ENCODE results near the gene PDHB. TPM values are rescaled to one million over a fixed set of nuclear protein-coding genes. Genes with fewer than 3 reads are reported as not detected.

PDHB gene
- total and polyA plus RNA-seq, 9 donors: 24.4 to 98.4 (median 36.4) TPM

DNA sequence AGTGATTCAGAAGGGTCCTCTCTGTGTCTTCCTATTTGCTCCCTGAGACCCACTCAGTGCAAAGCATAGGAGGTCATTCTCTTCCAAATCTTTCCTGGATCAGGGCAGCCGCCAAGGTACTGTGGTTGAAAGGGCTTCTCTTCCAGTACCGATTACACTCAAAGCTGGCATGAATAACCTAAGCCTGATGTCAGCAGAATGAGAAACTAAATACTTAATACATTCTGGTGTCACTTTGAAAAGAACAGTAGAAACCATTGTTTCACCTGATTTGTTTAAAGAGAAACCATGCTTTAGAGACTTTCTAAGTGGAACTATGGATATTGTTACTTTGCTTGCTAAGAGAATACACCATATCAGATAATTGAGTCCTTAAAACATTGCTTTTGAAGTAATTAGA, 50.2 kb downstream of the PDHB start:
- no peak for DNase-seq
- no peaks in the 10 kb centered on the region for H3K36me3 ChIP-seq
- no peak overlapping the region for H3K4me3 ChIP-seq
- intact Hi-C loops (cut with DNase I): no loop called here
- H3K27ac ChIP-seq: no peak overlapping the region
- TF ChIP-seq CTCF (IDR thresholded peaks at IDR 0.05) (no peak), EP300 (IDR thresholded peaks at IDR 0.05) (no peak), POLR2A (IDR thresholded peaks at IDR 0.05) (no peak)
- no peaks in the 10 kb centered on the region for H3K27me3 ChIP-seq
- 56 to 72% (median 69%) methylated on average over 2 of the region's 2 CpGs for WGBS, 3 donors
- H3K9me3 ChIP-seq: no peaks in the 10 kb centered on the region
- H3K4me1 ChIP-seq (ENCODE audit: insufficient read depth): peaks cover 6% of the 10 kb centered on the region

GRCh38 chr3:58379351-58380073, 54.1 kb downstream of the PDHB start:
- intact Hi-C loops (cut with DNase I): no loop called here
- Histone ChIP-seq H3K9me3 (no peaks in the 10 kb centered on the region), H3K36me3 (no peaks in the 10 kb centered on the region), H3K27me3 (no peaks in the 10 kb centered on the region), H3K4me1 (ENCODE audit: insufficient read depth) (peaks cover 2% of the 10 kb centered on the region), H3K27ac (no peak overlapping the region), H3K4me3 (no peak overlapping the region)
- WGBS, 3 donors: 86 to 91% (median 89%) methylated on average over 4 of the region's 4 CpGs
- no peak for TF ChIP-seq EP300 (IDR thresholded peaks at IDR 0.05)
- no peak for TF ChIP-seq POLR2A (IDR thresholded peaks at IDR 0.05)
- no peak for TF ChIP-seq CTCF (IDR thresholded peaks at IDR 0.05)
- no peak for DNase-seq

DNA sequence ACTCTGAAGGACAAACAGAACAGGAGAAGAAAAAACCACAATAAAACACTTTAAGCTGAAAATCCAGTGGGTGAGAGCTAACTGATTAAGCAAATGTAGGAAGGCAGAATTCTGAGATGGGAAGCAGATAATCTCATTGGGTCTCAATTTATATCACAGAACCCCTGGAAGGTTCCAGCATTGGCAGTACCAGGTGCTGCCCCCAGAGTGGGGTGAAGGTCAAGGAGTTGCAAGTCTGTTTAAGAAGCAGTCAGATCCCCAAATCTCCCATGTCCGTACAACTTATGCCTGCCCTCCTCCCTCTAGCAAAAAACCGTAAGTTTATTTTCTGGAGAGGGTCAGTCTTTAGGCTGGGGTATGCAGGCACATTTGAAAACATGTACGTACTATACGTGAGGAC, 55.9 kb downstream of the PDHB start:
- 26 to 52% (median 44%) methylated on average over 4 of the region's 4 CpGs for WGBS, 3 donors
- no peak for DNase-seq
- no peak overlapping the region for H3K4me3 ChIP-seq
- no peaks in the 10 kb centered on the region for H3K27me3 ChIP-seq
- H3K9me3 ChIP-seq: no peaks in the 10 kb centered on the region
- intact Hi-C loops (cut with DNase I): no loop called here
- peaks cover 2% of the 10 kb centered on the region for H3K4me1 ChIP-seq (ENCODE audit: insufficient read depth)
- H3K27ac ChIP-seq: peak overlapping the region in 1 of 2 donors; percentile 6
- H3K36me3 ChIP-seq: no peaks in the 10 kb centered on the region
- TF ChIP-seq POLR2A (IDR thresholded peaks at IDR 0.05) (no peak), CTCF (IDR thresholded peaks at IDR 0.05) (no peak), EP300 (IDR thresholded peaks at IDR 0.05) (no peak)

Other genes with a start within 250 kb of the PDHB start
- gene DNASE1L3, start 222.9 kb downstream of the PDHB start, total RNA-seq: 1 to 10 TPM in 1 of 7 donors, under 1 TPM in 4, not detected in 2; 0.48 to 1.8 (median 0.65) TPM
- 10 to 100 TPM in 1 of 2 donors, under 1 TPM in 1; 0.61 to 10.3 TPM for gene DNASE1L3, start 222.9 kb downstream of the PDHB start, polyA plus RNA-seq
- 10 to 100 TPM in 4 of 7 donors, 1 to 10 TPM in 3; 8.2 to 11.3 (median 10.5) TPM for gene ABHD6, start 196.0 kb downstream of the PDHB start, total RNA-seq
- gene ABHD6, start 196.0 kb downstream of the PDHB start, polyA plus RNA-seq: 10 to 100 TPM in 1 of 2 donors, 1 to 10 TPM in 1; 4.8 to 36.6 TPM
- gene RPP14, start 127.6 kb downstream of the PDHB start, total RNA-seq: 10 to 100 TPM in 5 of 7 donors, 1 to 10 TPM in 2; 7.9 to 16.2 (median 15.0) TPM
- 10 to 100 TPM; 11.8 to 18.8 TPM for gene RPP14, start 127.6 kb downstream of the PDHB start, polyA plus RNA-seq
- gene HTD2, start 127.3 kb downstream of the PDHB start, total RNA-seq: 10 to 100 TPM in 2 of 7 donors, 1 to 10 TPM in 5; 7.3 to 12.0 (median 9.1) TPM
- gene HTD2, start 127.3 kb downstream of the PDHB start, polyA plus RNA-seq: 10 to 100 TPM in 1 of 2 donors, 1 to 10 TPM in 1; 9.2 to 11.3 TPM
- gene PXK, start 100.9 kb downstream of the PDHB start, total RNA-seq: 10 to 100 TPM; 21.6 to 36.6 (median 25.9) TPM
- gene PXK, start 100.9 kb downstream of the PDHB start, polyA plus RNA-seq: 10 to 100 TPM; 17.2 to 42.0 TPM
- gene KCTD6, start 58.3 kb upstream of the PDHB start, total RNA-seq: 10 to 100 TPM; 10.9 to 16.6 (median 13.0) TPM
- gene KCTD6, start 58.3 kb upstream of the PDHB start, polyA plus RNA-seq: 10 to 100 TPM; 11.7 to 20.8 TPM
- 10 to 100 TPM in 6 of 7 donors, 1 to 10 TPM in 1; 6.8 to 26.4 (median 23.2) TPM for gene ACOX2, start 103.4 kb upstream of the PDHB start, total RNA-seq
- gene ACOX2, start 103.4 kb upstream of the PDHB start, polyA plus RNA-seq: 10 to 100 TPM; 25.4 to 57.7 TPM
- gene FAM107A, start 143.6 kb upstream of the PDHB start, total RNA-seq: 10 to 100 TPM in 5 of 7 donors, 1 to 10 TPM in 2; 2.7 to 47.3 (median 14.4) TPM
- gene FAM107A, start 143.6 kb upstream of the PDHB start, polyA plus RNA-seq: 10 to 100 TPM; 14.0 to 19.9 TPM
- gene FAM3D, start 232.9 kb upstream of the PDHB start, total RNA-seq: 1 to 10 TPM in 1 of 7 donors, under 1 TPM in 1, not detected in 5; 0.36 to 6.3 TPM
- gene FAM3D, start 232.9 kb upstream of the PDHB start, polyA plus RNA-seq: not detected